Type B pancreatic cell (in vitro differentiated cells): ENCODE results near the gene FCRL6. TPM values are rescaled to one million over a fixed set of nuclear protein-coding genes. Genes with fewer than 3 reads are reported as not detected.

Experiments used
- DNase-seq: peaks from one replicate; pipeline ENCODE4 v3.0.0; 2021; ENCODE audit warnings: mixed read lengths; ENCODE audit not compliant: unreplicated experiment; ENCODE audit errors: extremely low spot score
- H3K27ac Mint-ChIP-seq: 2 replicates; pipeline ENCODE4 v1.8.0; 2021; ENCODE audit warnings: mild to moderate bottlenecking, mixed read lengths
- H3K27me3 Mint-ChIP-seq: 2 replicates; pipeline ENCODE4 v1.8.0; 2021; ENCODE audit warnings: mixed read lengths
- H3K36me3 Mint-ChIP-seq: 2 replicates; pipeline ENCODE4 v1.8.0; 2021; ENCODE audit warnings: mixed read lengths
- H3K4me1 Mint-ChIP-seq: one replicate; pipeline ENCODE4 v1.8.0; 2021; ENCODE audit warnings: mixed read lengths; ENCODE audit not compliant: unreplicated experiment
- H3K4me3 Mint-ChIP-seq: 2 replicates; pipeline ENCODE4 v1.8.0; 2021; ENCODE audit warnings: mild to moderate bottlenecking, mixed read lengths
- H3K9me3 Mint-ChIP-seq: 2 replicates; pipeline ENCODE4 v1.8.0; 2021; ENCODE audit warnings: mixed read lengths
- total RNA-seq: library from RNA; stranded (reverse); gene quantifications from 2 replicates; pipeline ENCODE4 v1.2.1, GENCODE V29; 2021; ENCODE audit warnings: low replicate concordance
- TF ChIP-seq, protein P1 (sequence below): fragments of 200-600 bp; sonication (generic); conservative IDR thresholded peaks from 2 replicates; pipeline ENCODE4 v1.5.0; 2021; ENCODE audit warnings: antibody characterized with exemption, mild to moderate bottlenecking

FCRL6 gene
- total RNA-seq, 1 donor from 2014 or later = not detected

DNA sequence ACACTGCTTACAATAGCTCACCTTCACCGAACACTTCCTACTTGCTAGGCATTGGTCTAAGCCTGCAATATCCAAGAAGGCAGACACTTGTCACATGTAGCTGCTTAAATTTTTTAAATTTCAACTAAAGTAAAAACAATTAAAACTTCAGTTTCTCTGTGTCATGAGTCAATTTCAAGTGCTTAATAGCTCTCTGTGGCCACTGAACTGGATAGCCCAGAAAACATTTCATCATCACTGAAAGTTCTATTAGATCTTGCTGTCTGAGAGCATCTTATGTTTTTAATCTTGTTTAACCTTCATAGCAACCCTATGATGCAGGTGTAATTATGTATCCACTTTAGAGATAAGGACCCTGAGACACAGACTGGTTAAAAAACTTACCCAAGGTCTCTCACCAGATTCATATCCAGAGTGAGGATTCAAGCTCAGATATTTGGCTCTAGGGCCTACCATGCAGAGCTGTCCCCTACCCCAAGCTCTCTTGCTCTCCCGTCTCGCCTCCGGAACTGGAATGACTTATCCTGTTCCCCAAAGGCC lies 2.6 kb upstream of the FCRL6 start:
- no peak overlapping the region for H3K4me3 Mint-ChIP-seq
- TF ChIP-seq, protein P1, sequence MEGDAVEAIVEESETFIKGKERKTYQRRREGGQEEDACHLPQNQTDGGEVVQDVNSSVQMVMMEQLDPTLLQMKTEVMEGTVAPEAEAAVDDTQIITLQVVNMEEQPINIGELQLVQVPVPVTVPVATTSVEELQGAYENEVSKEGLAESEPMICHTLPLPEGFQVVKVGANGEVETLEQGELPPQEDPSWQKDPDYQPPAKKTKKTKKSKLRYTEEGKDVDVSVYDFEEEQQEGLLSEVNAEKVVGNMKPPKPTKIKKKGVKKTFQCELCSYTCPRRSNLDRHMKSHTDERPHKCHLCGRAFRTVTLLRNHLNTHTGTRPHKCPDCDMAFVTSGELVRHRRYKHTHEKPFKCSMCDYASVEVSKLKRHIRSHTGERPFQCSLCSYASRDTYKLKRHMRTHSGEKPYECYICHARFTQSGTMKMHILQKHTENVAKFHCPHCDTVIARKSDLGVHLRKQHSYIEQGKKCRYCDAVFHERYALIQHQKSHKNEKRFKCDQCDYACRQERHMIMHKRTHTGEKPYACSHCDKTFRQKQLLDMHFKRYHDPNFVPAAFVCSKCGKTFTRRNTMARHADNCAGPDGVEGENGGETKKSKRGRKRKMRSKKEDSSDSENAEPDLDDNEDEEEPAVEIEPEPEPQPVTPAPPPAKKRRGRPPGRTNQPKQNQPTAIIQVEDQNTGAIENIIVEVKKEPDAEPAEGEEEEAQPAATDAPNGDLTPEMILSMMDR = no peak
- peaks cover 48% of the 10 kb centered on the region for H3K27me3 Mint-ChIP-seq
- no peaks in the 10 kb centered on the region for H3K4me1 Mint-ChIP-seq
- no peaks in the 10 kb centered on the region for H3K9me3 Mint-ChIP-seq
- no peaks in the 10 kb centered on the region for H3K36me3 Mint-ChIP-seq
- no peak for DNase-seq
- no peak overlapping the region for H3K27ac Mint-ChIP-seq

DNA sequence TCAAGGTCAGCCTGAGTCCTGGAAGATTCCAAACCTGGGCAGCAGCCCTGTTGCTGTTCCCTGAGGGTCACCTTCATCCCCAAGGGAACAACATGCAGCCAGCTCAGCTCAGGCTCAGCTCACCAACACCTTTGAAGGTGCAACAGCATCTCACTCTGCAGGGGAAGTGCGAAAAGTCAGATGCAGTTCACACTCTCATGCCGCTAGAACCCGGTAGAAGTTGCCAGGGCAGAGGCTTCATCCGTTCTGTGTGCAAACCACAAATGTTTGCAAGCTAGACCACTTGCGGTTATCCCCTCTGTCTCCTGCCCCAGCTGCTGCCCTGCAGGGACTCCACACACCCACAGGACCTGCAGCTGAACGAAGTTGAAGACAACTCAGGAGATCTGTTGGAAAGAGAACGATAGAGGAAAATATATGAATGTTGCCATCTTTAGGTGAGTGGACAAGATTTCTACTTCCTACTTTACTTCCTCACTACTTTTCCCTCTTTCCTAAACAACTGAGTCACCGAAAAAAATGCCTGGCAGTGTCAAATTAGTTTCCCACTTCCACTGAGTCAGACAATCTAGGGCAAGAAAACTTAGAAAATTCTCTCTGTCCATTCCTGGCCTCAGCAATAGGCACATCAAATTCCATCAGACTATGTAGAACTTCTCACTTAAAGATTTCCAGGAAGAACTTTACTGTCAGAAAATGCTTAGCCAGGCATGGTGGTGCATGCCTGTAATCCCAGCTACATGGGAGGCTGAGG lies 1.8 kb upstream of the FCRL6 start:
- H3K4me1 Mint-ChIP-seq = no peaks in the 10 kb centered on the region
- DNase-seq = no peak
- TF ChIP-seq, protein P1 = no peak
- H3K27me3 Mint-ChIP-seq = peaks cover 56% of the 10 kb centered on the region
- no peak overlapping the region for H3K4me3 Mint-ChIP-seq
- no peaks in the 10 kb centered on the region for H3K9me3 Mint-ChIP-seq
- H3K27ac Mint-ChIP-seq = no peak overlapping the region
- no peaks in the 10 kb centered on the region for H3K36me3 Mint-ChIP-seq

DNA sequence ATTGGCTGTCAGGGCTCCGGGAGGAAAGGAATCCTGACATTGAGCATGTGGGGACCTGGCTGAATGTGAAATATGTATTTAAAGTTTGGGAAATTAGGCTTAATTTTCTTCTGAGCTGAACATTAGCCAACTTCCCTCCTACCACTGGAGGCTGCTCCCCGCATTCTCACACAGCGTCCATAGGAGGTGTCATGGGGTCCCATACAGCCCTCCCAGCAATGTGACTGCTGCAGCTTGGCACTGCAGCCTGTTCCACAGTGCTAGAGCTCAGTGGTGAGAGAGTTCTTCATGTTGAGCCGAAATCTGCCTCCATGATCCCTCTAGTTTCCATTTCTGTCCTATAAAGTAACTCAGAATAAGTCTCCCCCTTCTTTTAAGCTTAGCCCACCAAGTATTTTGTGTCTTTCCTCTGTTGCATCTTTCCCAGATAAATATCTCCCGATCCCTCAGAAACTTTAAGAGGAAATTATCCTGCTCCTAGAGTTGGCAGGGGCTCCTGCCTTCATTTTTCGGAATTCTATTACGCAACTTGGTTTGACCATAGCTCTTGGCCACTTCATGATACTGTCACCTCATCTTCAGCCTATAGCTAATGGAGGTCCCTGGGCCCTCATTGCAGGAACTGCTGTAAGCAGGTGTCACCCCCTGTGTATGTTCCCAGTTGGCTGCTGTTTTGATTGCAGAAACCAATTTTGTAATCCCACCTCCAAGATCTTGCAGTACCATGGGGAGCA lies 2.0 kb downstream of the FCRL6 start:
- H3K4me1 Mint-ChIP-seq = no peaks in the 10 kb centered on the region

DNA sequence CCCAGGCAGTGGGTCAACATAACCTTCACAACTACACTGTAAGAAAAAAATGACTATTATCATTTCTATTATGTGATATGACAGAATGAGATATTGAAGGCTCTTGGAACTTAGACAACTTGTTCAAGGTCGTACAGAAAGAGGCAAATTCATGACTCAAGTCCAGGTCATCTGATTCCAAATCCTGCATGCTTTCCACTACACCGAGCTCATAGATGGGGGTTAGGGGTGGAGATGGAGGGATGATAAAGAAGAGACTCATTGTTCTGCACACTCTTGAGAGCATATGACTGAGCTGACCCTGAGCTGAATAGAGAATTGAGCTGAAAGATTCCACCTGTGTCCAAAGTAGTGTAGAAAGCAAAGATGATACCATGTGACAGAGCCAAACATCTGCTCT lies 2.8 kb downstream of the FCRL6 start:
- Mint-ChIP-seq H3K27me3 (peaks cover 55% of the 10 kb centered on the region), H3K36me3 (no peaks in the 10 kb centered on the region), H3K4me1 (no peaks in the 10 kb centered on the region), H3K9me3 (no peaks in the 10 kb centered on the region), H3K27ac (no peak overlapping the region), H3K4me3 (no peak overlapping the region)
- TF ChIP-seq, protein P1 = no peak
- no peak for DNase-seq

More for the DNA sequence above, 2.0 kb downstream of the FCRL6 start:
- Mint-ChIP-seq H3K9me3 (no peaks in the 10 kb centered on the region), H3K27ac (no peak overlapping the region), H3K4me3 (no peak overlapping the region), H3K27me3 (peaks cover 55% of the 10 kb centered on the region), H3K36me3 (no peaks in the 10 kb centered on the region)
- TF ChIP-seq, protein P1 = no peak
- no peak for DNase-seq

DNA sequence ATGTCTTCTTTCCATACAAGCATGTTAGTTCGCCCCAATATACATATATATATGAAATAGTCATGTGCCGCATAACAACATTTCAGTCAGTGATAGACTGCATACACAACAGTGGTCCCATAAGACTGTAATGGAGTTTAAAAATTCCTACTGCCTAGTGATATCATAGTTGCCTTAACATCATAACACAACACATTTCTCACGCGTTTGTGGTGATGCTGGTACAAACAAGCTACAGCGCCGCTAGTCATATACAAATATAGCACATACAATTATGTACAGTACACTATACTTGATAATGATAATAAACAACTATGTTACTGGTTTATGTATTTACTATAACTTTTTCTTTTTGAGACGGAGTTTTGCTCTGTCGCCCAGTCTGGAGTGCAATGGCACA lies 13.8 kb downstream of the FCRL6 start:
- TF ChIP-seq, protein P1 = no peak
- no peaks in the 10 kb centered on the region for H3K36me3 Mint-ChIP-seq
- H3K4me3 Mint-ChIP-seq = no peak overlapping the region
- H3K4me1 Mint-ChIP-seq = no peaks in the 10 kb centered on the region
- H3K27me3 Mint-ChIP-seq = peaks cover 25% of the 10 kb centered on the region
- H3K27ac Mint-ChIP-seq = no peak overlapping the region
- no peak for DNase-seq
- H3K9me3 Mint-ChIP-seq = no peaks in the 10 kb centered on the region
